Eye (tissue), 1 donor: ENCODE data around the gene PANK4.
A peak's percentile ranks its signal among the peaks of the same experiment; 100 is the strongest.
"Not testable (repeated sequence)": the region's sequence is repeated elsewhere in the genome, so short reads cannot be mapped to it uniquely, and the experiment has no call there.

Experiments used
- DNase-seq: peaks from one replicate; pipeline ENCODE4 v3.0.0-alpha.2; 2015

The PANK4 gene

GRCh38 chr1:2558420-2558819 is 32.0 kb upstream of the PANK4 start:
- DNase-seq = no peak

DNA sequence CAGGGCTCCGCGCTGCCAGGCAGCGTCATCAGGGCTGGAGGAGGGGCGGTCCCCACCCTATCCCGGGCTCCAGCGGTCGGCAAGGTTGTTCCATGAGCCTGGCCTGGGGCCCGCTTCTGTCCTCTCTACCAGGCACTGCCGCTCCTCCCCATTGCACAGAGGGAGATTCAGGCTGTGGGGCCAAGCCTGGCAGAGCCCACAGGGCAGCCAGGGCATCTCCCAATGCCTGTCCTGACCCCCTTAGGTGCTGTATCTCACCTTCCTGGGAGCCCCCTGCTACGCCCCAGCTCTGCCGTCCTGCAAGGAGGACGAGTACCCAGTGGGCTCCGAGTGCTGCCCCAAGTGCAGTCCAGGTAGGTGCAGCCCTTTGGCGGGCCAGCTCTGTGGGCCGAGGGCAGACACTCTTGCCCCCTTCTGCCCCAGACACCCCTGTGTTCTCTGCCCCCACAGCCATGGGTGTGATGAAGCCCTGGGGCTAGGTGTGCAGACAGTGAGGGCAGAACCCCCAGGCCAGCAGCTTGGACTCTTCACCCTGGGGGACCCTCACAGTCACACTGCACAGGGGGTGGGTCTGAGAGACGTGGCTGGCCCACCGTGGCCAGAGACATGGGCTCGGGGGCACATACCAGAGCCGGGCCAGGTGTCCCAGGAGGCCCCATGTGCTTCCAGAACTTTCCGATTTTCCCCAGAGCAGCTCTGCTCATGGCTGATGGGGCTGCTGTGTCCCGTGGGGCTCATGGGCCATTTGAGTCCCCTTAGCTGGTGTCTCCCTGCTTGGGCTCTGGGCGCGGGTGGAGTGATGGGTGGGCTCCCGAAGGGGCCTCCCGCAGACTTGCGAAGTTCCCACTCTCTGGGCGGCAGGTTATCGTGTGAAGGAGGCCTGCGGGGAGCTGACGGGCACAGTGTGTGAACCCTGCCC is 31.3 kb upstream of the PANK4 start:
- no peak for DNase-seq

DNA sequence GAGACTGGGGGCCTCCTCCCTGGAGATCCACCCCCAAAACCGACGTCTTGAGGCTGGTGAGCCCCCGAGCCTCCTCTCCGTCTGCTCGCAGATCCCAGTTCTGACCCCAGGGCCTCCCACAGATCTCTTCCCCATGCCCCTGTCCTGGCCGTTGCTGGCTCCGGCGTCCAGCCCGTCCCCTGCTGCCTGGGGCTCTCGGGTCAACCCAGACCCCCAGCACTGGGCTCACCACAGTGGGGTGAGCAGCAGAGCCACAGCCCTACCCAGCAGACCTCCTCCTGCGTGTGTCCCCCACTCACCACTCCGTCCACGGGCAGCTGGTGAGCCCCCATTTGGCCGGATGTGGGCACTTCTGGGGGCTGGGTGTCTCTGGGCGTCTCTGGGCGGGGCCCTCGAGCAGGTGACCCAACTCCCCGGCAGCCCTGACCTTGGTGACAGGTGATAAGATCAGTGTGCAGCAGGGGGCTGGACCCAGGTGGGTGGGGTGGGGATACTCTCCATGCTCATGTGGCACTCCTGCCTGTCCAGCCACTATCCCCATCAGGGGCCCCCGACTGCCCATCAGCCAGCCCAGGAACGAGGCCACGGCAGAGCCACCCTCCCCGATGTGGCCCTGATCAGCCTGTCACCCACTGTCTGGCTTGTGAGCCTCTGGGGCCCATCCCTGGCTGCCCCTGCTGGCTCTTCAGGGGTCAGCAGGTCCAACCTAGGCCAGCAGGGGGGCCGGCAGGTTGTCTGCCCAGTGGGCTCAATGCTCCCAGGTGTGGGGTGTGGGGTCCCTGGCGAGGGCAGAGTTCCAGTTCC is 30.5 kb upstream of the PANK4 start:
- DNase-seq = no peak

GRCh38 chr1:2556277-2556677 is 29.9 kb upstream of the PANK4 start, which contains the start of gene TNFRSF14:
TSS of gene TNFRSF14 (plus strand) at chr1:2556371. CDS start at chr1:2556665, 294 bp downstream.
- DNase-seq = peak; percentile 73

DNA sequence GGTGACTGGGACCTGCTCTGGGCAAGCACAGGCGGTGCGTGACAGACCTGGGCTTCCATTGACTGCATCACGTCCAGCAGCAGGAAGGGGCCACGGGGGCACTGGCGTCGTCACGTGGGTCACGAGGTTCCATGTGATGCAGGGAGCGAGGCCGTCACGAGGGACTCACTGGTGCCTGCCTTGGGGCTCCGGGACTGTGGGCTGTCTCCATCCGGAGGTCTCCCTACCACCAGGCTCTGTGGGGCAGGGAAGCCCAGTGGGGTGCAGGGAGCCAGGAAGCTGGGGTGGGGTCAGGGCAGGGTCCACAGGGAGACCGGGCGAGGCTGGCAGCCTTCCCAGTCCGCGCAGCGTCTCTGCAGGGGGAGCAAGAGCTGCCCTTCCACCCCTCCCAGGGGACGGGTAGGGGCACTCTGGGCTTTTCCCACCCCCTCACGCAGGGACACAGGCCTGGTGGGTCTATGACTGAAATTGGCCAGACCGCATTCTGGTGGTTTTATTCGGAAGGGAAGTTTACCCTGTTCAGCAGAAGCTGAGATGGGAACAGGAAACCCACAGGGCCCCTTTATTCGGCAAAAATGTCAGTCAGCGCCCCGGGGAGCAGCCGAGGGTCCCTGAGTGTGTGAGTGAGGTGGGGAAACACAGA is 29.4 kb upstream of the PANK4 start:
- peak; percentile 61 for DNase-seq

DNA sequence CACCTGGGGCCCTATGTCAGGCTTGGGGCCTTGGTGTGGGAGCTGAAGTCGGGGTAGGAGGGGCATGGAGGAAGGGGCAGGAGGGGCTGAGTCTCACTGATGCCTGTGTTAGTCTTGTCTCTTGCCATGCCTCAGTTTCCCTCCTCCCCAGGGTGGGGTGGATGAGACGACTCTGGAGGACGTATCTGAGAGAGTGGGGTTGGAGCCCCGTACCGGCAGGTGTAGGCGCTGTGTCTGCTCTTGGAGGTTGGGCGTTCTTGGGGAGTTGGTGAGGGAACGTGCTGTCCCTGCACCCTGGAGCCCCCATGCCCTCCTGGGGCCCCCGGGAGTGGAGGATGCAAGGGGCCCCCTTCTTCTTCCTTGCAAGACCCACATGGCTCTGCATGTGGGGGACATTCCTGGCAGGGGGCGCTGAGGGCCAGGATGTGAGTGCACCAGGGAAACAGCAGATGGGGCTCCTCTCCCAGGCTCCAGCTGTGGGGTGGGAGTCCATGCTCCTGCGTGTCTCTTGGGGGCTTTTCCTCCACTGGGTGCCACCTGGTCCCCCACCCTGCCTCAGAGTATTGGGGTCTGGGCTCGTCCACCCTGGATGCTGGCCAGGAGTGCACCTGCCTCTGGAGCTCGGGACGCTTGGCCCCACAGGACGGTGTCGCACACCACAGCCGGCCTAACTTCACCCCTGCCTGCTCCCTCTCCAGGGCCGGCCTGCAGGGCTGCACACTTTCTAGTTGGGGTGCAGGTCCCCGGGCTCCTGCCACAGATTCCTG is 28.4 kb upstream of the PANK4 start:
- DNase-seq = no peak

- DNase-seq = no peak
These were observed 27.6 kb upstream of the PANK4 start for GRCh38 chr1:2553871-2554620.

- DNase-seq = not testable (repeated sequence)
These were observed 26.7 kb upstream of the PANK4 start for GRCh38 chr1:2553076-2553475.

- DNase-seq = peak; percentile 66
These were observed 25.8 kb upstream of the PANK4 start for GRCh38 chr1:2552189-2552588.

DNA sequence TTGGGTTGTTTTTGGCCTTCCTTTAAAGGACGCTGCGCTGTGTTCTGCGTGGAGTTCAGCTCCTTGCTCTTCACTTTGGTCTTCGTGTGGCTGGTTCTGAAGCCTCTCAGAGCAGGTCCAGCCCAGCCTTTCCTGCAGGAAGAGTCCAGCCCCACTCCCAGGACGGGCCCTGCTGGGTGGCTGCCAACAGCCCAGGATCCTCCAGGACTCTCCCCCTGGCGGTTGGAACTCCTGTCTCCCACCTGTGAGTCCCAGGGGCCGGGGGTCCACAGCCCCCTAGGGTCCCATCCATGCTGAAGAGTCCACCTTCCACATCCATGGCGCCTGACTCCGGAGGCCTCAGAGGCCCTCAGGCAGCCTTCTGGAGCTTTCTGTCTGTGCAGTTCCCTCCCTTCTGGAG is 25.1 kb upstream of the PANK4 start:
- DNase-seq = not testable (repeated sequence)

DNA sequence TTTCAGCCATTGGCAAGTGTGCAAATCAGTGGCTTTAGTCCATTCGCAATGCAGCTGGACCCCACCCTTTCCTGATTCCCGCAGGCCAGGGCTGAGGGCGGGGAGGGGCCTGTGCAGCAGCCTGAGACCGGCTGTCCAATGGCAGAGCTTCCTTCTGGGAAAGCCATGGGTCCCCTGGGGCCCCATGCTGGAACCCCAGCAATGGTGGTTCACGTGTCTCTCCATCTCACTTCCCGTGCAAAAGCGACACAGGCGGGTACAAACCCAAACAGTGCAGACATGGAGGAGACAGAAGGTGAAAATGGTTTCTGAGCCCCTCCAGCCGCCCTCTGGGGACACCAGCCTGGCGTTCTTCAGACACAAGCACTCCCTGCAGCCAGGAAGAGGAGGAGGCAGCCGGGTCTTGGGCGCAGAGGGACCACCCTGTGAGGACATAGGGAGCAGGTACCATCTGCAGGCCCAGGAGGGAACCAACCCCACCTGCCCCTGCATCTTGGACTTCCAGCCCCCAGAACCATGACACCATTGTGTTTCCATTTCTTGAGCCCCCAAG is 24.0 kb upstream of the PANK4 start:
- DNase-seq = not testable (repeated sequence)

DNA sequence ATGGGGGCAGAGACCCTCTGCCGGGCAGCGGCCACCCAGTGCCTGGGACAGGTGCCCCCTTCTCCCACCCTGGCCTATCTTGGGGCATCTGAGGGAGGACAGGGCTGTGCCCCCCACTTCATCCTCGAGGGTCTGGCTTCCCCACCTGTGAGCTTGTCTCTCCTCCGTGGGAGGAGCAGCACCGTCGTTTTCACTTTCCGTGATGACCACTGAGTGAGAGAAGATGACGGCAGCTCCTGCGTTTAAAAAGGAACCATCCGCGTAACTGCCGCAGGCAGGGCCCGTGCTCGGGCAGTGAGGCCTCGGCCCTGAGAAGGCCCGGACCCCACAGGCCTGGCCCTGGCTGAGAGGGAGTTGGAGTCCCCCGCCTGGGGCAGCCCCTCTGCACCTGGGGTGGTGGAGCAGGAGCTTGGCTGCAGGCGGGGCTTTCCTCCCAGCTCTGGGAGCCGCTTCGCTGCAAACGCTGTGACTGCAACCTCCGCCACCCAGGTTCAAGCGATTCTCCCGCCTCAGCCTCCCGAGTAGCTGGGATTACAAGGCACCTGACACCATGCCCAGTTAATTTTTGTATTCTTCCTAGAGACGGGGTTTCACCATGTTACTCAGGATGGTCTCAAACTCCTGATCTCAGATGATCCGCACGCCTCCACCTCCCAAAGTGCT is 23.1 kb upstream of the PANK4 start:
- not testable (repeated sequence) for DNase-seq

- peak; percentile 90 for DNase-seq
These were observed 21.7 kb upstream of the PANK4 start for GRCh38 chr1:2548068-2548589.

GRCh38 chr1:2547210-2548067 is 21.0 kb upstream of the PANK4 start:
- DNase-seq = no peak

GRCh38 chr1:2546515-2547209 is 20.3 kb upstream of the PANK4 start:
- peak; percentile 81 for DNase-seq

DNA sequence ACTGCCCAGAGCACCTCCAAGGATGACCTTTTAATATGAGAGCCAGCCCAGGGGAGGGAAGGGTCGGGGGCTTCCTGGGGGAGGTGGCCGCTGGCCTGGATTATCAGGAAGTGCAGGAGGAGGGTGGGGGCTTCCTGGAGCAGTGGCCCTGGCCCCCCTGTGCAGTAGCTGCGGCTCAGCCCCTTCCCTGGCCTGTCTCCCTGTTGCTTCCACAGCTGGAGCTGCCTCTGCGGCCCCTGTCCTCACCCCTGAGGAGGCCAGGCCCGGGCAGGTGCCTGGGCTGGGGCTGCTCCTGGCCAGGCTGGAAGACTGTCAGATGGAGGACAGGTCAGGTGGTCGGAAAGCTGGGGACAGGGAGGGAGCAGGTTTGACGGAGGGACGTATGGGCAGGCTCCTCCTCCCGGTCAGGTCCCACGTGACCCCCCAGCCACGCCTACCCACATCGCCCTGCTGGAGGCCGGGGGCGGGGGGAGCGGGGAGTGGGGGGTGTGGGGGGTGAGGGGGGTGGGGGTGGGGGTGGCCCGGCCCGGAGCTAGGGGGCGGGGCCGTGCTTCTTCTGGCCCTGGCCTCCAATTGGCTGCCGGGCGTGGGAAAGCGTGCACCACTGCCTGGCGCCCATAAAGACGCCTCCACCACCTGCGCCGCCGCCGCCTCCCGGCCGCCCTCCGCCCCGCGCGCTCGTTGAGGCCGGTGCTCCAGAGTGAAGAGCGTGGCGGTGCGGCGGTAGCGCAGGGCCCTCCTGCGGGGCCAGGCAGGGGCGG is 19.5 kb upstream of the PANK4 start:
- peak; percentile 95 for DNase-seq

GRCh38 chr1:2544875-2545640 is 18.7 kb upstream of the PANK4 start:
- DNase-seq = peak; percentile 75
